Measurements from ENCODE around the gene SMS. TPM values are rescaled to one million over a fixed set of nuclear protein-coding genes. Genes with fewer than 3 reads are reported as not detected.

The SMS gene
- total RNA-seq: 56.3 TPM
- long read RNA-seq, transcript SMS-202 (11 exons, 1,837 nt): major isoform, 78 of 81 reads
- long read RNA-seq, partial matches to known transcripts: 1 of 81 reads
- long read RNA-seq, other reads (novel, unspliced or antisense): 2 of 81 reads

GRCh38 chrX:21940356-21940829 lies at the start of gene SMS:
Gene SMS (plus strand): TSS chrX:21940709. CDS start chrX:21940825, 116 bp downstream.
- DNase-seq: peak; percentile 88
- intact Hi-C loops (cut with micrococcal nuclease): no loop called here
- ATAC-seq: peak; percentile 98

- intact Hi-C loops (cut with micrococcal nuclease): no loop called here
- ATAC-seq: no peak
- DNase-seq: no peak
Measured at GRCh38 chrX:21905313-21905712, 35.2 kb upstream of the SMS start.

GRCh38 chrX:21905953-21906352 lies 34.6 kb upstream of the SMS start:
- DNase-seq (no peak), ATAC-seq (no peak)
- intact Hi-C loops (cut with micrococcal nuclease): no loop called here

GRCh38 chrX:21907260-21907659 lies 33.2 kb upstream of the SMS start:
- intact Hi-C loops (cut with micrococcal nuclease): no loop called here
- no peak for ATAC-seq
- no peak for DNase-seq

GRCh38 chrX:21911481-21911880 lies 29.0 kb upstream of the SMS start:
- no peak for DNase-seq
- no peak for ATAC-seq
- intact Hi-C loops (cut with micrococcal nuclease): no loop called here

GRCh38 chrX:21912220-21912619 lies 28.3 kb upstream of the SMS start:
- intact Hi-C loops (cut with micrococcal nuclease): no loop called here
- ATAC-seq: no peak
- no peak for DNase-seq

- no peak for ATAC-seq
- intact Hi-C loops (cut with micrococcal nuclease): no loop called here
Measured at GRCh38 chrX:21912989-21913388, 27.5 kb upstream of the SMS start.

GRCh38 chrX:21926116-21926515 lies 14.4 kb upstream of the SMS start:
- intact Hi-C loops (cut with micrococcal nuclease): no loop called here
- ATAC-seq: peak; percentile 37
- no peak for DNase-seq

More at GRCh38 chrX:21912989-21913388, 27.5 kb upstream of the SMS start:
- DNase-seq: no peak

- intact Hi-C loops (cut with micrococcal nuclease): no loop called here
- DNase-seq (no peak), ATAC-seq (peak; percentile 44)
Measured at GRCh38 chrX:21926527-21927278, 13.8 kb upstream of the SMS start.

- no peak for ATAC-seq
- DNase-seq: no peak
- intact Hi-C loops (cut with micrococcal nuclease): no loop called here
Measured at GRCh38 chrX:21929209-21929608, 11.3 kb upstream of the SMS start.

- intact Hi-C loops (cut with micrococcal nuclease): no loop called here
- DNase-seq (no peak), ATAC-seq (no peak)
Measured at GRCh38 chrX:21930986-21931385, 9.5 kb upstream of the SMS start.

GRCh38 chrX:21932292-21933002 lies 8.1 kb upstream of the SMS start:
- DNase-seq (no peak), ATAC-seq (no peak)
- intact Hi-C loops (cut with micrococcal nuclease): no loop called here

GRCh38 chrX:21933077-21933476 lies 7.4 kb upstream of the SMS start:
- DNase-seq (no peak), ATAC-seq (no peak)
- intact Hi-C loops (cut with micrococcal nuclease): no loop called here

GRCh38 chrX:21934414-21934813 lies 6.1 kb upstream of the SMS start:
- no peak for ATAC-seq
- intact Hi-C loops (cut with micrococcal nuclease): no loop called here
- DNase-seq: no peak

- no peak for DNase-seq
- ATAC-seq: no peak
- intact Hi-C loops (cut with micrococcal nuclease): no loop called here
Measured at GRCh38 chrX:21939906-21940305, 603 bp upstream of the SMS start.

GRCh38 chrX:21943460-21944135 lies 3.1 kb downstream of the SMS start:
- ATAC-seq (no peak), DNase-seq (no peak)
- intact Hi-C loops (cut with micrococcal nuclease): no loop called here

GRCh38 chrX:21944136-21944615 lies 3.7 kb downstream of the SMS start:
- ATAC-seq (no peak), DNase-seq (no peak)
- intact Hi-C loops (cut with micrococcal nuclease): no loop called here

GRCh38 chrX:21946925-21947641 lies 6.6 kb downstream of the SMS start:
- ATAC-seq: peak; percentile 36
- no peak for DNase-seq
- intact Hi-C loops (cut with micrococcal nuclease): no loop called here

GRCh38 chrX:21947671-21948070 lies 7.2 kb downstream of the SMS start:
- ATAC-seq: no peak
- no peak for DNase-seq
- intact Hi-C loops (cut with micrococcal nuclease): no loop called here
